GM04503 (cell line): Measurements from ENCODE around the gene OPTC.
"Not testable (repeated sequence)": the region's sequence is repeated elsewhere in the genome, so short reads cannot be mapped to it uniquely, and the experiment has no call there.

Source experiments
- DNase-seq: peaks from one replicate; pipeline ENCODE4 v3.0.0-alpha.2; 2012; ENCODE audit warnings: low read depth

OPTC gene

GRCh38 chr1:203465146-203465798 lies 28.7 kb upstream of the OPTC start:
- DNase-seq, result no peak

GRCh38 chr1:203465948-203466347 lies 28.0 kb upstream of the OPTC start:
- no peak for DNase-seq

GRCh38 chr1:203466906-203467549 lies 26.9 kb upstream of the OPTC start:
- DNase-seq, result not testable (repeated sequence)

GRCh38 chr1:203467550-203467921 lies 26.4 kb upstream of the OPTC start:
- DNase-seq, result no peak

GRCh38 chr1:203468326-203468725 lies 25.6 kb upstream of the OPTC start:
- DNase-seq, result no peak

- no peak for DNase-seq
These were observed 23.7 kb upstream of the OPTC start for GRCh38 chr1:203470240-203470639.

- DNase-seq, result no peak
These were observed 22.1 kb upstream of the OPTC start for GRCh38 chr1:203471841-203472240.

- DNase-seq, result no peak
These were observed 20.7 kb upstream of the OPTC start for GRCh38 chr1:203473281-203473680.

GRCh38 chr1:203473781-203474305 lies 20.1 kb upstream of the OPTC start:
- DNase-seq, result no peak

- DNase-seq, result no peak
These were observed 18.7 kb upstream of the OPTC start, which contains the start of gene PRELP for GRCh38 chr1:203475012-203475981. Gene PRELP (plus strand): TSS chr1:203475806. CDS start chr1:203483185, 7,379 bp downstream.

- DNase-seq, result no peak
These were observed 17.6 kb upstream of the OPTC start for GRCh38 chr1:203476216-203476814.

- no peak for DNase-seq
These were observed 16.2 kb upstream of the OPTC start for GRCh38 chr1:203477748-203478147.

GRCh38 chr1:203478231-203478630 lies 15.7 kb upstream of the OPTC start:
- DNase-seq, result no peak

- DNase-seq, result no peak
These were observed 15.0 kb upstream of the OPTC start for GRCh38 chr1:203478986-203479385.

GRCh38 chr1:203479646-203480045 lies 14.3 kb upstream of the OPTC start:
- DNase-seq, result no peak

- DNase-seq, result no peak
These were observed 13.9 kb upstream of the OPTC start for GRCh38 chr1:203480084-203480483.

GRCh38 chr1:203480525-203481084 lies 13.3 kb upstream of the OPTC start:
- DNase-seq, result peak; percentile 96

GRCh38 chr1:203481196-203481595 lies 12.8 kb upstream of the OPTC start:
- DNase-seq, result no peak

- DNase-seq, result no peak
These were observed 7.2 kb upstream of the OPTC start for GRCh38 chr1:203486618-203487370.

GRCh38 chr1:203488539-203488938 lies 5.4 kb upstream of the OPTC start:
- DNase-seq, result no peak

- no peak for DNase-seq
These were observed 3.3 kb upstream of the OPTC start for GRCh38 chr1:203490607-203491006.
